ENCODE measurements around the gene SH3RF1. TPM values are rescaled to one million over a fixed set of nuclear protein-coding genes. Genes with fewer than 3 reads are reported as not detected.

Gene SH3RF1
- total RNA-seq, 2 experiments from 2014 or later, result 0.34 TPM

- intact Hi-C loops (cut with micrococcal nuclease), result no loop called here
- no peak for TF ChIP-seq CTCF (IDR thresholded peaks at IDR 0.05)
- Mint-ChIP-seq H3K27me3 (peaks cover 6% of the 10 kb centered on the region), H3K27ac (no peak overlapping the region), H3K36me3 (ENCODE audit: low read depth) (no peaks in the 10 kb centered on the region), H3K4me3 (no peak overlapping the region), H3K4me1 (ENCODE audit: low read depth) (no peaks in the 10 kb centered on the region), H3K9me3 (no peaks in the 10 kb centered on the region)
- POLR2A ChIA-PET, result no interaction called here
- CTCF ChIA-PET, result no interaction called here
- DNase-seq (no peak), ATAC-seq (no peak)
Observed at GRCh38 chr4:169251291-169252235, 19.2 kb downstream of the SH3RF1 start.

GRCh38 chr4:169250796-169251195 lies 20.0 kb downstream of the SH3RF1 start:
- Mint-ChIP-seq H3K36me3 (ENCODE audit: low read depth) (no peaks in the 10 kb centered on the region), H3K4me1 (ENCODE audit: low read depth) (no peaks in the 10 kb centered on the region), H3K27ac (no peak overlapping the region), H3K27me3 (peaks cover 6% of the 10 kb centered on the region), H3K9me3 (no peaks in the 10 kb centered on the region), H3K4me3 (no peak overlapping the region)
- POLR2A ChIA-PET, result no interaction called here
- ATAC-seq, result no peak
- no peak for TF ChIP-seq CTCF (IDR thresholded peaks at IDR 0.05)
- DNase-seq, result no peak
- CTCF ChIA-PET, result no interaction called here
- intact Hi-C loops (cut with micrococcal nuclease), result no loop called here

- H3K4me3 Mint-ChIP-seq, result no peak overlapping the region
- no peak overlapping the region for H3K27ac Mint-ChIP-seq
- intact Hi-C loops (cut with micrococcal nuclease), result no loop called here
- DNase-seq (no peak), ATAC-seq (no peak)
- no peak for TF ChIP-seq CTCF (IDR thresholded peaks at IDR 0.05)
- H3K9me3 Mint-ChIP-seq, result no peaks in the 10 kb centered on the region
- CTCF ChIA-PET, result no interaction called here
- no peaks in the 10 kb centered on the region for H3K36me3 Mint-ChIP-seq (ENCODE audit: low read depth)
- H3K4me1 Mint-ChIP-seq (ENCODE audit: low read depth), result no peaks in the 10 kb centered on the region
- POLR2A ChIA-PET, result no interaction called here
- peaks cover 6% of the 10 kb centered on the region for H3K27me3 Mint-ChIP-seq
Observed at GRCh38 chr4:169249999-169250398, 20.8 kb downstream of the SH3RF1 start.

GRCh38 chr4:169249214-169249973 lies 21.4 kb downstream of the SH3RF1 start:
- no peaks in the 10 kb centered on the region for H3K9me3 Mint-ChIP-seq
- ChIA-PET POLR2A (interaction anchor here (1.0 kb wide), 1 partner anchor 850 kb away, joined by 4 read pairs; no protein-coding TSS in a partner anchor), CTCF (no interaction called here)
- no peak overlapping the region for H3K4me3 Mint-ChIP-seq
- TF ChIP-seq CTCF (IDR thresholded peaks at IDR 0.05), result no peak
- H3K27me3 Mint-ChIP-seq, result peaks cover 3% of the 10 kb centered on the region
- no peaks in the 10 kb centered on the region for H3K36me3 Mint-ChIP-seq (ENCODE audit: low read depth)
- no peak for ATAC-seq
- intact Hi-C loops (cut with micrococcal nuclease), result no loop called here
- H3K27ac Mint-ChIP-seq, result no peak overlapping the region
- no peaks in the 10 kb centered on the region for H3K4me1 Mint-ChIP-seq (ENCODE audit: low read depth)
- DNase-seq, result no peak

- no peak for TF ChIP-seq CTCF (IDR thresholded peaks at IDR 0.05)
- no peaks in the 10 kb centered on the region for H3K9me3 Mint-ChIP-seq
- ChIA-PET CTCF (no interaction called here), POLR2A (interaction anchor here (1.0 kb wide), 1 partner anchor 850 kb away, joined by 4 read pairs; no protein-coding TSS in a partner anchor)
- no peak for DNase-seq
- H3K4me3 Mint-ChIP-seq, result no peak overlapping the region
- peaks cover 3% of the 10 kb centered on the region for H3K27me3 Mint-ChIP-seq
- intact Hi-C loops (cut with micrococcal nuclease), result no loop called here
- no peak overlapping the region for H3K27ac Mint-ChIP-seq
- ATAC-seq, result no peak
- H3K36me3 Mint-ChIP-seq (ENCODE audit: low read depth), result no peaks in the 10 kb centered on the region
- H3K4me1 Mint-ChIP-seq (ENCODE audit: low read depth), result no peaks in the 10 kb centered on the region
Observed at GRCh38 chr4:169248645-169249044, 22.1 kb downstream of the SH3RF1 start.

Measured in activated CD8-positive, alpha-beta T cell treated with anti-CD3 and anti-CD28 coated beads for 36 hours (primary cell).